K562 (cell line): ENCODE data around the gene VPS13D. TPM values are rescaled to one million over a fixed set of nuclear protein-coding genes. Genes with fewer than 3 reads are reported as not detected.

Experiments used
- ARNT ChIP-seq, 2 experiments: fragments of 450-650 bp; IDR thresholded peaks; 2 replicates each; pipeline ENCODE4 v1.6.1; 2016; ENCODE audit warnings: mild to moderate bottlenecking in 1 of 2
- BRD9 ChIP-seq: fragments of 450-650 bp; IDR thresholded peaks from 2 replicates; pipeline ENCODE4 v1.6.1; 2018; ENCODE audit warnings: low read depth; ENCODE audit not compliant: partially characterized antibody
- DPF2 ChIP-seq: fragments of 450-650 bp; IDR thresholded peaks from 2 replicates; pipeline ENCODE4 v1.6.1; 2016
- HDAC1 ChIP-seq, 2 experiments: fragments of 450-650 bp; IDR thresholded peaks; 2 replicates each; pipeline ENCODE4 v1.6.1; 2016 to 2017; ENCODE audit warnings: inconsistent platforms in 1 of 2, mild to moderate bottlenecking in 1 of 2, moderate library complexity in 1 of 2
- IFI16 ChIP-seq: fragments of 250-450 bp; sonication (Bioruptor Pico); IDR thresholded peaks from 2 replicates; pipeline ENCODE4 v2.1.2; 2022; ENCODE audit warnings: mild to moderate bottlenecking, inconsistent platforms
- MECOM ChIP-seq: fragments of 250-450 bp; sonication (Bioruptor Pico); IDR thresholded peaks from 2 replicates; pipeline ENCODE4 v1.8.0; 2022; ENCODE audit warnings: inconsistent platforms
- MEF2D ChIP-seq: conservative IDR thresholded peaks from 2 replicates; pipeline ENCODE4 v1.6.1; 2016; ENCODE audit warnings: low read depth, missing genetic modification characterization, missing compliant biosample characterization
- MYNN ChIP-seq, 2 experiments: sonication (generic); formaldehyde crosslinking in 1 of 2; IDR thresholded peaks; 2 replicates each; pipeline versions ENCODE4 v1.5.0 to v1.6.1; 2016 to 2020; ENCODE audit warnings: antibody characterized with exemption in 1 of 2, missing genetic modification reagents in 1 of 2
- NFRKB ChIP-seq: fragments of 450-650 bp; IDR thresholded peaks from 2 replicates; pipeline ENCODE4 v1.6.1; 2016; ENCODE audit warnings: low read depth
- SETDB1 ChIP-seq: IDR thresholded peaks from one replicate; pipeline ENCODE4 v1.6.1; 2012; ENCODE audit warnings: low read length, control low read depth, inconsistent platforms
- SMARCC2 ChIP-seq: fragments of 450-650 bp; IDR thresholded peaks from 2 replicates; pipeline ENCODE4 v1.6.1; 2017; ENCODE audit warnings: antibody characterized with exemption, moderate library complexity, mild to moderate bottlenecking, low read depth
- ZBTB2 ChIP-seq: fragments of 450-650 bp; IDR thresholded peaks from 2 replicates; pipeline ENCODE4 v1.6.1; 2016; ENCODE audit warnings: antibody characterized with exemption
- ZNF224 ChIP-seq: sonication (generic); formaldehyde crosslinking; IDR thresholded peaks from 2 replicates; pipeline ENCODE4 v1.8.0; 2022; ENCODE audit warnings: mild to moderate bottlenecking, missing genetic modification reagents
- ZNF253 ChIP-seq: fragments of 250-450 bp; sonication (Bioruptor Pico); conservative IDR thresholded peaks from 2 replicates; pipeline ENCODE4 v1.6.1; 2021; ENCODE audit warnings: mild to moderate bottlenecking
- polyA plus RNA-seq, 8 experiments: library from polyadenylated mRNA; depleted of rRNA in 4 of 8; stranded (reverse) in 5 of 8; unstranded in 3 of 8; fragments of >200 nt; fragmentation: Nextera tagmentation in 2 of 8; fragmentation: Illumina TruSeq in 1 of 8; extraction: Ambion mirVana in 2 of 8; extraction: Trizol in 1 of 8; gene quantifications; 2 replicates each; pipeline versions ENCODE4 v1.2.1 to v1.2.3, GENCODE V29; 2011 to 2014; ENCODE audit warnings: inconsistent platforms in 1 of 8, missing spikeins in 1 of 8
- total RNA-seq, 7 experiments: library from RNA; depleted of rRNA in 6 of 7; stranded (reverse); fragments of >200 nt in 6 of 7; fragmentation: Illumina TruSeq in 2 of 7; extraction: Trizol in 2 of 7; gene quantifications; 2 replicates each; pipeline versions ENCODE4 v1.2.1 to v1.2.3, GENCODE V29; 2011 to 2021; ENCODE audit warnings: low replicate concordance in 1 of 7
- TF ChIP-seq, protein P1 (sequence below): fragments of 450-650 bp; conservative IDR thresholded peaks from 2 replicates; pipeline ENCODE4 v1.6.1; 2016; ENCODE audit warnings: missing genetic modification characterization, low read depth, mild to moderate bottlenecking, missing compliant biosample characterization, moderate library complexity
- TF ChIP-seq, protein P2 (sequence below): fragments of 200-800 bp; sonication (Bioruptor generic); IDR thresholded peaks from 2 replicates; pipeline ENCODE4 v1.6.1; 2017; ENCODE audit warnings: missing genetic modification characterization, missing compliant biosample characterization
- TF ChIP-seq, protein P3 (sequence below): conservative IDR thresholded peaks from 2 replicates; pipeline ENCODE4 v1.6.1; 2011; ENCODE audit warnings: low read depth, mild to moderate bottlenecking, low read length; ENCODE audit not compliant: control insufficient read depth
- TF ChIP-seq, protein P4 (sequence below): fragments of 450-650 bp; IDR thresholded peaks from 2 replicates; pipeline ENCODE4 v1.6.1; 2017; ENCODE audit warnings: antibody characterized with exemption, mild to moderate bottlenecking

VPS13D gene
- total and polyA plus RNA-seq, 9 of the 15 experiments (the other 6 are each of a cell fraction or from before 2014, with no cell fraction given) = 6.1 to 51.5 (median 38.5) TPM

DNA sequence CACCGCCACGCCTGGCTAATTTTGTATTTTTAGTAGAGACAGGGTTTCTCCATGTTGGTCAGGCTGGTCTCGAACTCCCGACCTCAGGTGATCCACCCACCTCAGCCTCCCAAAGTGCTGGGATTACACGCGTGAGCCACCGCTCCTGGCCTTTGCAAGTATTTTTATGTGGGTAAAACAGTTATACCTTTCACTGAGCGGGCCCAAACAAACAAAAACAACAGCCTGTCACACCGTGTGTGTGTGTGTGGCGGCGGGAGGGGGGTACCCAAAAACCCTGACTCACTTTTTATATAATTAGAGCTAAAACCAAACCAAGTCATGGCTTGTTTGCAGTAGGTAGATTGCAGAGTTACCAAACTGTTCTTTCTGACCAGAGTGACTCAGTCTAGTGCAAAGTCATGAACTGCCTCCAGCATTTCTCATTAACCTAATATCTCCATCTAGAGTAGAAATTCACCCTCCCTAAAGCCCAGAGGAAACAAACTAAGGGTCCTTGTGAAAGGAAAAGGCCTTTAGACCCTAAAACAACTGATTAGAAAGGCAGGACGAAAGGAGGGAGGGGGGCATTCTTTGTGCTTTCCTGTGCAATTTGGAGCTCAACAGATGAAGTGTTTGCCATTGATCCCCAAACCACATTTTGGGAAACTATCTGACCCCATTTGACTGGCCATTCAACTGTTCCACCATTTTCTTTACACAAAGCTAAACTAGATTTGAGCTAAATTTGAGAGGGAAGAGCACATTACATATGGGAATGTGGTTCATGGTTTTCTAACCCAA, 207.2 kb downstream of the VPS13D start (continued):
- TF ChIP-seq BRD9 (peak; percentile 42), ZNF224 (0 out of 2 replicates have a peak, but pooled peaks have one; percentile 44), HDAC1 (IDR thresholded peaks at IDR 0.05) (peak in 1 of 2 experiments; percentile 11; a peak in 1 of 4 replicates), MECOM (CRISPR knock-in tag) (peak; percentile 54; the same call in 1 of the 2 replicates), SETDB1 (no peak), ZBTB2 (0 out of 2 replicates have a peak, but pooled peaks have one; percentile 32), DPF2 (peak; percentile 68), NFRKB (peak; percentile 68; the same call in 1 of the 2 replicates), ZNF253 (CRISPR knock-in tag) (peak; percentile 66; the same call in 1 of the 2 replicates), MEF2D (tag) (0 out of 2 replicates have a peak, but pooled peaks have one; percentile 14), IFI16 (no peak), ARNT (IDR thresholded peaks at IDR 0.05) (0 out of 4 replicates have a peak, but pooled peaks of 1 of the 2 experiments have one; percentile 13), MYNN (IDR thresholded peaks at IDR 0.05) (0 out of 2 replicates have a peak, but pooled peaks have one; percentile 21), MYNN (CRISPR knock-in tag; IDR thresholded peaks at IDR 0.05) (no peak), SMARCC2 (0 out of 2 replicates have a peak, but pooled peaks have one; percentile 20)
- TF ChIP-seq, protein P1, sequence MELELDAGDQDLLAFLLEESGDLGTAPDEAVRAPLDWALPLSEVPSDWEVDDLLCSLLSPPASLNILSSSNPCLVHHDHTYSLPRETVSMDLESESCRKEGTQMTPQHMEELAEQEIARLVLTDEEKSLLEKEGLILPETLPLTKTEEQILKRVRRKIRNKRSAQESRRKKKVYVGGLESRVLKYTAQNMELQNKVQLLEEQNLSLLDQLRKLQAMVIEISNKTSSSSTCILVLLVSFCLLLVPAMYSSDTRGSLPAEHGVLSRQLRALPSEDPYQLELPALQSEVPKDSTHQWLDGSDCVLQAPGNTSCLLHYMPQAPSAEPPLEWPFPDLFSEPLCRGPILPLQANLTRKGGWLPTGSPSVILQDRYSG (tag) = 0 out of 2 replicates have a peak, but pooled peaks have one; percentile 47
- TF ChIP-seq, protein P2, sequence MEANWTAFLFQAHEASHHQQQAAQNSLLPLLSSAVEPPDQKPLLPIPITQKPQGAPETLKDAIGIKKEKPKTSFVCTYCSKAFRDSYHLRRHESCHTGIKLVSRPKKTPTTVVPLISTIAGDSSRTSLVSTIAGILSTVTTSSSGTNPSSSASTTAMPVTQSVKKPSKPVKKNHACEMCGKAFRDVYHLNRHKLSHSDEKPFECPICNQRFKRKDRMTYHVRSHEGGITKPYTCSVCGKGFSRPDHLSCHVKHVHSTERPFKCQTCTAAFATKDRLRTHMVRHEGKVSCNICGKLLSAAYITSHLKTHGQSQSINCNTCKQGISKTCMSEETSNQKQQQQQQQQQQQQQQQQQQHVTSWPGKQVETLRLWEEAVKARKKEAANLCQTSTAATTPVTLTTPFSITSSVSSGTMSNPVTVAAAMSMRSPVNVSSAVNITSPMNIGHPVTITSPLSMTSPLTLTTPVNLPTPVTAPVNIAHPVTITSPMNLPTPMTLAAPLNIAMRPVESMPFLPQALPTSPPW (CRISPR knock-in tag) = peak; percentile 75
- TF ChIP-seq, protein P3, sequence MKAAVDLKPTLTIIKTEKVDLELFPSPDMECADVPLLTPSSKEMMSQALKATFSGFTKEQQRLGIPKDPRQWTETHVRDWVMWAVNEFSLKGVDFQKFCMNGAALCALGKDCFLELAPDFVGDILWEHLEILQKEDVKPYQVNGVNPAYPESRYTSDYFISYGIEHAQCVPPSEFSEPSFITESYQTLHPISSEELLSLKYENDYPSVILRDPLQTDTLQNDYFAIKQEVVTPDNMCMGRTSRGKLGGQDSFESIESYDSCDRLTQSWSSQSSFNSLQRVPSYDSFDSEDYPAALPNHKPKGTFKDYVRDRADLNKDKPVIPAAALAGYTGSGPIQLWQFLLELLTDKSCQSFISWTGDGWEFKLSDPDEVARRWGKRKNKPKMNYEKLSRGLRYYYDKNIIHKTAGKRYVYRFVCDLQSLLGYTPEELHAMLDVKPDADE = no peak
- TF ChIP-seq, protein P4, sequence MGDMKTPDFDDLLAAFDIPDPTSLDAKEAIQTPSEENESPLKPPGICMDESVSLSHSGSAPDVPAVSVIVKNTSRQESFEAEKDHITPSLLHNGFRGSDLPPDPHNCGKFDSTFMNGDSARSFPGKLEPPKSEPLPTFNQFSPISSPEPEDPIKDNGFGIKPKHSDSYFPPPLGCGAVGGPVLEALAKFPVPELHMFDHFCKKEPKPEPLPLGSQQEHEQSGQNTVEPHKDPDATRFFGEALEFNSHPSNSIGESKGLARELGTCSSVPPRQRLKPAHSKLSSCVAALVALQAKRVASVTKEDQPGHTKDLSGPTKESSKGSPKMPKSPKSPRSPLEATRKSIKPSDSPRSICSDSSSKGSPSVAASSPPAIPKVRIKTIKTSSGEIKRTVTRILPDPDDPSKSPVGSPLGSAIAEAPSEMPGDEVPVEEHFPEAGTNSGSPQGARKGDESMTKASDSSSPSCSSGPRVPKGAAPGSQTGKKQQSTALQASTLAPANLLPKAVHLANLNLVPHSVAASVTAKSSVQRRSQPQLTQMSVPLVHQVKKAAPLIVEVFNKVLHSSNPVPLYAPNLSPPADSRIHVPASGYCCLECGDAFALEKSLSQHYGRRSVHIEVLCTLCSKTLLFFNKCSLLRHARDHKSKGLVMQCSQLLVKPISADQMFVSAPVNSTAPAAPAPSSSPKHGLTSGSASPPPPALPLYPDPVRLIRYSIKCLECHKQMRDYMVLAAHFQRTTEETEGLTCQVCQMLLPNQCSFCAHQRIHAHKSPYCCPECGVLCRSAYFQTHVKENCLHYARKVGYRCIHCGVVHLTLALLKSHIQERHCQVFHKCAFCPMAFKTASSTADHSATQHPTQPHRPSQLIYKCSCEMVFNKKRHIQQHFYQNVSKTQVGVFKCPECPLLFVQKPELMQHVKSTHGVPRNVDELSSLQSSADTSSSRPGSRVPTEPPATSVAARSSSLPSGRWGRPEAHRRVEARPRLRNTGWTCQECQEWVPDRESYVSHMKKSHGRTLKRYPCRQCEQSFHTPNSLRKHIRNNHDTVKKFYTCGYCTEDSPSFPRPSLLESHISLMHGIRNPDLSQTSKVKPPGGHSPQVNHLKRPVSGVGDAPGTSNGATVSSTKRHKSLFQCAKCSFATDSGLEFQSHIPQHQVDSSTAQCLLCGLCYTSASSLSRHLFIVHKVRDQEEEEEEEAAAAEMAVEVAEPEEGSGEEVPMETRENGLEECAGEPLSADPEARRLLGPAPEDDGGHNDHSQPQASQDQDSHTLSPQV = peak; percentile 95
